ENCODE data around the gene CLTA.

Gene CLTA

DNA sequence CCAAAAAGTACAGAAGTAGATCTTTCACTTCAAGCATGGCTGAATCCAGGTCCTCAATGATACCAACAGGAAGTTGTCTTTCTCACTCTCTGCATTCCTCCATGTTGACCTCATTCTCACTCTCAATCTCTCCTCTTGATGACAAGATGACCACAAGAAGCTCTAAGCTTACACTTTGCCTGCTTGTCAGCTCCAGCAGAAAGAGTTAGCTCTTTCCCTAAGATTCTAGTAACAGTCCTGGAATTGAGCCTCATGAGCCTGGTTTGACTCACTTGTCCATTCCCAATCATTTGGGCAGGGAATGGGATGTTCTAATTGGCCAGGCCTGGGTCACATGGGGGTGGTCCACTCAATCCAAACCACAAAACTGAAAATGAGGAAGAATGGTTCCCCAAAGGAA, 3.3 kb upstream of the CLTA start:
- in situ Hi-C loops (cut with MboI; ENCODE audit: low sequenced_read_pairs): no loop called here

DNA sequence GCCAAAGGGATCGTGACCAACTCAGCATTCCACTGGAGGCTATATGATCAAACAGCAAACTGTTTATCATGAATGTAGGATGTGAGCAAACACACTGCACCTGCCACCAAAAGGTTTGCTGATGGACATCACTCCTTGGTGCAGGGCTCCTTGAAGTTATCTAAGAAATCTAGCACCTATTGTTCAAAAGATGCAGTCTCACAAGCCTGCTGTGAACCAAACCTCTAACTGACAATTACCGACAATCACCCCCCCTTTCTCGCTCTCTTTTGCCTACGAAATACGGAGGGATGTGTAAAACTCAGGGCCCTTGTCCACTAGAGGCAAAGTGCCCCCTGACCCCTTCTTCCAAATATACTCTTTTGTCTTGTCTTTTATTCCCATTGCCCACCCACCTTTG, 2.5 kb upstream of the CLTA start:
- in situ Hi-C loops (cut with MboI; ENCODE audit: low sequenced_read_pairs): no loop called here

DNA sequence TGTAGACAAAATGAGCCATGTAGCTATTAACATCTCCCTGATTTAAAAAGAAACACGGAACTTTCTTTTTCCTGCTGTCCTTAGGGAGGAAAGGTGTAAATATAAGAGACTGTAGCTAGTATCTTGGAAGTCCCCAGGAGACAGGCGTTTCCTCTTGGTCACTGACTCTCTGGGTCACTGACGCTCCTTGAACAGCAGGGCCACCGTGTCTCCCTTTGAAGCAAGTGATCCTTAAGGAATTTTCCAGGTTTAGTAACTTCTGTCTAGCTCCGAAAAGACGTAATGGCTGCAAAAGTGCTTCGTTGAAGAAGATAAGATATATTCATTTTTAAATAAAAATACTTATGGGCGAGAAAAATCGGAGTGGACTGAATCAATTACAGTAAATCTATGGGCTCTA, 745 bp upstream of the CLTA start:
- in situ Hi-C loops (cut with MboI; ENCODE audit: low sequenced_read_pairs): no loop called here

GRCh38 chr9:36191290-36191645, 547 bp downstream of the CLTA start:
- in situ Hi-C loops (cut with MboI; ENCODE audit: low sequenced_read_pairs): no loop called here

- in situ Hi-C loops (cut with MboI; ENCODE audit: low sequenced_read_pairs): no loop called here
These were observed 965 bp downstream of the CLTA start for GRCh38 chr9:36191686-36192085.

- in situ Hi-C loops (cut with MboI; ENCODE audit: low sequenced_read_pairs): no loop called here
These were observed 1.5 kb downstream of the CLTA start for GRCh38 chr9:36192196-36192595.

- in situ Hi-C loops (cut with MboI; ENCODE audit: low sequenced_read_pairs): no loop called here
These were observed 2.3 kb downstream of the CLTA start for GRCh38 chr9:36193023-36193422.

- in situ Hi-C loops (cut with MboI; ENCODE audit: low sequenced_read_pairs): no loop called here
These were observed 3.7 kb downstream of the CLTA start for GRCh38 chr9:36194326-36195000.

- in situ Hi-C loops (cut with MboI; ENCODE audit: low sequenced_read_pairs): no loop called here
These were observed 14.3 kb downstream of the CLTA start for GRCh38 chr9:36204906-36205547.

- in situ Hi-C loops (cut with MboI; ENCODE audit: low sequenced_read_pairs): no loop called here
These were observed 16.3 kb downstream of the CLTA start for GRCh38 chr9:36207016-36207415.

GRCh38 chr9:36207546-36208012, 16.9 kb downstream of the CLTA start:
- in situ Hi-C loops (cut with MboI; ENCODE audit: low sequenced_read_pairs): no loop called here

DNA sequence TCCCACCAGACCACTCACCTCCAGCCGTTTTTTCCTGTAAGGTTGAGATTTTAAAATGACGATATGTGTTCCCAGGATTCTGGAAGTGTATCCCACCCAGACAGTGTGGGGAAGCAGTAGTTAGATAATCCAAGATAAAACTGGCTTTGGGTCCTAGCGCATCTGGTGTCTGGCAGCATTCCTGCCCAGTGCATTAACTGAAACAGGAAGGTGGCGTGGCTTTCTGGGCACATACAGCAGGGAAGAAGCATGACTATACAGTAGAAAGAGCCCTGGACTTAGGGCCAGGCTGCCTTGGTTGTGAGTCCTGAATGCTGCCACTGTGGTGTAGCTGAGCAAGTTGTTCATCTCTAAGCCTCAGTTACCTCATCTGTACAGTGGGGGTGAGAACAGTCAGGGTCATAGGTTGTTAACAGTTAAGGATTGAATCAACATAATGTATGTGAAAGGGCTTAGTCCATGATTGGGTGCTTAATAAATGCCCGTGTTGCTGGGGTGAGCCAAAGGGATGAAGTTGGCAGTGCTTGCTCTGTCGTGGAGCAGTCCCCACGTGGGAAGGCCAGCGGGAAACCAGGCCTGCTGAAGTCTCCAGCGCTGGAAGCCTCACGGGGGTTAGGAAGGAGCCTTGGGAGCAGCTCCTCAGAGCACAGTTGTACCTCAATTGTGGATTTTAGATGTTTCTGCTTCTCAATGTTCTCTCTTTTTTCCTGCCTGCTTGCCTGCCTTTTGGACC, 18.0 kb downstream of the CLTA start:
- in situ Hi-C loops (cut with MboI; ENCODE audit: low sequenced_read_pairs): no loop called here

GRCh38 chr9:36210722-36211121, 20.0 kb downstream of the CLTA start:
- in situ Hi-C loops (cut with MboI; ENCODE audit: low sequenced_read_pairs): no loop called here

- in situ Hi-C loops (cut with MboI; ENCODE audit: low sequenced_read_pairs): no loop called here
These were observed 20.8 kb downstream of the CLTA start for GRCh38 chr9:36211510-36211909.

DNA sequence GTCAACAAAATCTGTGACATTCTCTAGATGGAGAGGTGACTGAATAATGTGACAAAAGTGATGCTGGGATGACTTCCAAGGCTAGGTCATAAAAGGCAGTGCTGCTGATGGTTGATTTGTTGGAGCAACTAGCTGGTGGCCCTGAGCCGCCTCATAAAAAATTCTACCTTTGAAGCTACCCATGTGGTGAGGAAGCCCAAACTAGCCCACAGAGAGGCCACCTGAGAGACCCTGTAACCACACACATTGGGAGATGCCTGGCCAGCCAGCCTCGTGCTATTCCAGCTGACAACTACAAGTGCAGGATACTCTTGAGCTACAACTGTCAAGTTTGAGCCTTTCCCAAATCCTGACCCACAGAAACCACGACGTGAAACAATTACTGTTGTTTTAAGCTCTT, 22.7 kb downstream of the CLTA start:
- in situ Hi-C loops (cut with MboI; ENCODE audit: low sequenced_read_pairs): no loop called here

GRCh38 chr9:36213989-36214388, 23.3 kb downstream of the CLTA start:
- in situ Hi-C loops (cut with MboI; ENCODE audit: low sequenced_read_pairs): no loop called here

DNA sequence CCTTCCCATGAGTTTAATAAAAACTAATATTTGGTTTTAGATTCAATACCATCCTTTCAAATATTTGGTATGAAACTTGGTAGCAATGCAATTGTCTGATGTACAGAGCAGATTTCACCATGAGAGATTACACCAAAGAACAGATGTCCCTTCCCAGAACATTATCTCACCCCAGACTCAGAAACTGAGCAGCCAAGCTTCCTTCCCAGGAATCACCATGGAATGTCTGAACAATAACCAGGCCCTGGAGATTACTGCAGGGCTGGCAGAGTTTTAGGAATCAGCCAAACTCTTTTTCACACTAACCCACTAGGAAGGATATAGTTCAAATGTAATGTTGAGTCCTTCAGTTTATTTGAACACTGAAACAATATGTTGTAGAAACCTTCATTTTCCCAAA, 23.9 kb downstream of the CLTA start:
- in situ Hi-C loops (cut with MboI; ENCODE audit: low sequenced_read_pairs): no loop called here

DNA sequence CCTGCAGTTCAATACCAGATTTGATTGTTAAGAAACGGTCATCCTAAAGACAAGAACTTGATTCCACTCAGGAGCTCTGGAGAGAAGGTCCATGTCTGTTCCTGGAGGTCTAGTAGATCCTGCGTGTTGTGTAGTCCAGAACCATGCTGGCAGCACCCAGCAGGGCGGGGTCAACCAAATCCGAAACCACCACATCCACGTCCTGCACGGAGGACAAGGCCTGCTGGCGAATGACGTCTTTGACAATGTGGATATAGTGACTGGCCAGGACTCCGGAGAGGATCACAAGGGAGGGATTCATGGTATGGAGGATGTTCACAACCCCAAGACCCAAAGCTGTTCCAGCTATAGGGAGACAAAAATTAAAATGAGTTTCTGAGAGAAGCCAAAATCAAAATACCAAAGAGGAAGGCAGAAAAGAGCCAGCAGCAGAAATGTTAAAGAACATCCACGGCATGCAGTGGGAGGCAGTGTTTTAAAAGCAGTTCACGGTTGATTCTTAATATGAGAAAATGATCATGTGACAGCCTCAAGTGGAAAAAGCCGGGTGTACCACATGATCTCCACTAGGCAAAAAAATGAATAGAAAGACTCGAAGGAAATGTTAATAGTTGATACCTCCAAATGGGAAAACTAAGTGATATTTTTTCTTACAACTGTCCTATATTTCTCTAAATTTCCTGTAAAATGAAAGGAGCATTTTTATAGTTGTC, 26.7 kb downstream of the CLTA start:
- in situ Hi-C loops (cut with MboI; ENCODE audit: low sequenced_read_pairs): no loop called here

GRCh38 chr9:36218011-36218410, 27.3 kb downstream of the CLTA start:
- in situ Hi-C loops (cut with MboI; ENCODE audit: low sequenced_read_pairs): no loop called here

GRCh38 chr9:36218411-36218901, 27.7 kb downstream of the CLTA start:
- in situ Hi-C loops (cut with MboI; ENCODE audit: low sequenced_read_pairs): no loop called here

GRCh38 chr9:36221667-36222066, 30.9 kb downstream of the CLTA start:
- in situ Hi-C loops (cut with MboI; ENCODE audit: low sequenced_read_pairs): no loop called here
